GM12801 (cell line): ENCODE data around the gene CCDC91.

Experiments used
- TF ChIP-seq, protein P1 (sequence below): IDR thresholded peaks from one replicate; pipeline ENCODE4 v1.5.1; 2011; ENCODE audit warnings: control low read depth; ENCODE audit not compliant: insufficient read length; ENCODE audit errors: extremely low read depth

CCDC91 gene

DNA sequence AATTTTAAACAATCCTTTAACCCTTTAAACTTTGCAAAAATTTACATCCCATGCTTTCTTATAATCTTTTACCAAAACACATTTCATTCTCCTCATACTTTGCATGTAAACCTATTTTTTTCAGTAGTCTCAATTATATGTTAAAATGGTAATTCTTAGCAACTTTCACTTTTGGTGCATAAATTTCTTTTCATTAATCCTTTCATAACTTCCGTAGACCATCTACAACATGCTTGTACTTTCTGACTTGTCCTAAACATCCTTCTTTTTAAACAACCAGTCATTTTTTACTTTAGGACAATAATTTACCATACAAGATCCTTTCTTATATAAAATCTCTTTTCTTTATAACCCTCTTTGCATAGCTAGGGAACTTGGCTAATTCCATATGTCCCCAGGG, 19.5 kb downstream of the CCDC91 start:
- TF ChIP-seq, protein P1, sequence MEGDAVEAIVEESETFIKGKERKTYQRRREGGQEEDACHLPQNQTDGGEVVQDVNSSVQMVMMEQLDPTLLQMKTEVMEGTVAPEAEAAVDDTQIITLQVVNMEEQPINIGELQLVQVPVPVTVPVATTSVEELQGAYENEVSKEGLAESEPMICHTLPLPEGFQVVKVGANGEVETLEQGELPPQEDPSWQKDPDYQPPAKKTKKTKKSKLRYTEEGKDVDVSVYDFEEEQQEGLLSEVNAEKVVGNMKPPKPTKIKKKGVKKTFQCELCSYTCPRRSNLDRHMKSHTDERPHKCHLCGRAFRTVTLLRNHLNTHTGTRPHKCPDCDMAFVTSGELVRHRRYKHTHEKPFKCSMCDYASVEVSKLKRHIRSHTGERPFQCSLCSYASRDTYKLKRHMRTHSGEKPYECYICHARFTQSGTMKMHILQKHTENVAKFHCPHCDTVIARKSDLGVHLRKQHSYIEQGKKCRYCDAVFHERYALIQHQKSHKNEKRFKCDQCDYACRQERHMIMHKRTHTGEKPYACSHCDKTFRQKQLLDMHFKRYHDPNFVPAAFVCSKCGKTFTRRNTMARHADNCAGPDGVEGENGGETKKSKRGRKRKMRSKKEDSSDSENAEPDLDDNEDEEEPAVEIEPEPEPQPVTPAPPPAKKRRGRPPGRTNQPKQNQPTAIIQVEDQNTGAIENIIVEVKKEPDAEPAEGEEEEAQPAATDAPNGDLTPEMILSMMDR: no peak

DNA sequence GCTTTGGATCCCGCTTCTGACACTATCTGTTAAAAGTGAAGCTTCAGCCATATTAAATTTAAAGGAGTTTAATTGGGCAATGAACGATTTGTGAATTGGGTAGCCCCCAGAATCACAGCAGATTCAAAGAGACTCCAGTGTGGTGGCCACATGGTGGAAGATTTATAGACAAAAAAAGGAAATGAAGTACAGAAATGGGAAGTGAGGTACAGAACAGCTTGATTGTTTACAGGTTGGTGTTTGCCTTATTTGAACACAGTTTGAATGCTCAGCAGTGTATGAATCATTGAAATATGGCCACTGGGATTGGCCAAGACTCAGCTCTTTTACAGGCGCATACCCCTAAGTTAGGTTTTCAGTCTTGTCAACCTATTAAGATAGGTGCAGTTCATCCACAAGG, 21.9 kb downstream of the CCDC91 start:
- TF ChIP-seq, protein P1: no peak

DNA sequence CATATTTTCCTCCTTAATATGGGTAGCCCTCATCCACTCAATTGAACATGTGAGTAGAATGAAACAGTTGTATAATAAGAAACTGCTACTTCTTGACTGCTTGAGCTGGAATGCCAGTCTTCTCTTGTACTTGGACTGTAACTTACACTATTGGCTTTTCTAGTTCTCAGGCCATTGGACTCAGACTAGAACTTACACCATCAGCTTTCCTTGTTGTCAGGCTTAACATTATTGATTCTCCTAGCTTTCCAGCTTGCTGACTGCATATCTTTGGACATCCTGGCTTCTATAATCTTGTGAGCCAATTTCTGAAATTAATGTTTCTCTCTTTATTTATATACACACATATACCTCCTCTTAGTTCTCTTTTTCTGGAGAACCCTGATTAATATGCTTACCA, 24.8 kb downstream of the CCDC91 start:
- TF ChIP-seq, protein P1: no peak

DNA sequence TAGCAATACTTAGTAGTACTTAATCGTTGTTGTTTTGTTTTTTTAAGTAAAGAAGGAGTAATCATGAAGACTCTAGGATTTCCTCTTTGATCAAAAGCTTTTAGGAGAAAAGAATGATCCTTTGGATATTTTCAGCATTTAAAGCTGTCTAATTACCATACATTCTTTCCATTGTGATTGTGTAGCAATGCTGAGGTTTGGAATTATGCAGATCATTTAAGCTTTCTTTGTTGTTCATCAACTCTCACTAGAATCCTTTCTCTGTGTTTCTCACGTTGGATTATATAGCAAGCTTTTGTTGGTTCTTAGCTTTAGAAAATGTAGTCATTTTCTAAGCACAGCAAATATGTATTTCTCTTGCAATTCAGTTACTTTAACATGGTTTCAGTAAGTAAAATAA, 25.8 kb downstream of the CCDC91 start:
- TF ChIP-seq, protein P1: no peak

DNA sequence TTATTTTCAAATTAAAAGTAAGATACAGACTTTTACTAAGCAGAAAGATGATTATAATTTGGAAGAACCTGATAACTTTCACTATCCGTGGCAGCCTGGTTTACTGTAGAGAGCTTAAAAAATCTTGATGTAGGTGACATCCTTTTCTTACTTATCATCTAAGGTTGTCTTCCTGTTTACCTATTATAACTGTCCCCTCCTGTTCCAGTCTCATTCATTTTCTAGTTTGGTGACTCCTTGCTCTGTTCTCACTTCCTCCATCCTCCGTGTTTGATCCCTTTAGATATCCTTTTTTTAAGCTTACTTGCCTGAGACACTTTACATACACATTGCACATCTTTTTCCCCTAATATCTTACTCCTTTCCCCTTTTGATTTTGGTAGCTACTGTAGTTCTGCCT, 27.5 kb downstream of the CCDC91 start:
- TF ChIP-seq, protein P1: no peak

DNA sequence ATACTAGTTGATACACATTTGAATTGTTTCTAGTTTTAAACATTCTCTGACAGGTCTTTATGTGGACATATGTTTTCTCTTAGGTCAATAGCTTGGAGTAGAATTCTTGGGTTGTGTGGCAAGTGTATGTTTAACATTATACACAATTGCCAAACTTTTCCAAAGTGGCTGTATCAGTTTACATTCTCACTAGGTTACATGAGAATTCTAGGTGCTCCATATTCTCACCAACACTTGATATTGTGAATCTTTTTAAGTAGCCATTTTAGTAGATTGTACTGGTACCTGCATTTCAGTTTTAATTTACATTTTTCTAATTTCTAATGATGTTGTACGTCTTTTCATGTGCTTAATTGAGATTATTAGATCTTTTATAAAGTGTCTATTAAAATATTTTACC, 28.6 kb downstream of the CCDC91 start:
- TF ChIP-seq, protein P1: no peak

DNA sequence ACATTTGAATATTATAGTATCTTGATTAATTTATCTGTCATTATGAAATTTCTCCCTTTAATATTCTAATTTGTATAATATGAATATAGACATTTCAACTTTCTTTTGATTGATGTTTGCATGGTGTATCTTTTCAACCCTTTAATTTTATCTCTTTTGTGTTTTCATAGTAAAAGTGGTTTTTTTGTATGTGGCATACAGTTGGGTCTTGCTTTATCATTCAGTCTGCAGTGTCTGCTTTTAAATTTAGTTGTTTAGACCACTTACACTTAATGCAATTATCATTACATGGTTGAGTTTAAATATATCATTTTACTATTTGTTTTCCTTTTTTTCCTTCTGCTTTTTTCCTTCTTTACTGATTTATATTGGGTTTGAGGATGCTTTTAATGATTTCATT, 29.6 kb downstream of the CCDC91 start:
- TF ChIP-seq, protein P1: no peak
